ENCODE results near the gene PLEKHO2.

DNA sequence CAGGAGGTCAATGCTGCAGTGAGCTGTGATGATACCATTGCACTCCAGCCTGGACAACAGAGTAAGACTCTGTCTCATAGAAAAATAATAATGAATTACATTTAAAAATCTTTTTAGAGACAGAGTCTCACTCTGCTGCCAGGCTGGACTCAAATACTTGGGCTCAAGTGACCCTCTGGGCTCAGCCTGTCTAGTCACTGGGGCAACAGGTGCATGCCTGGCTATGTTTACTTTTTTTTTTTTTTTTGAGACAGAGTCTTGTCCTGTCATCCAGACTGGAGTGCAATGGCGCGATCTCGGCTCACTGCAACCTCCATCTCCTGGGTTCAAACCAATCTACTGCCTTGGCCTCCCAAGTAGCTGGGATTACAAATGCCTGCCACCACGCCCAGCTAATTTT is 8.0 kb upstream of the PLEKHO2 start:
- TF ChIP-seq GABPA (IDR thresholded peaks at IDR 0.05; ENCODE audit: low read depth), result no peak
- TF ChIP-seq IRF3 (IDR thresholded peaks at IDR 0.05; ENCODE audit: low read depth, low read length), result no peak
- no peak for TF ChIP-seq CTCF (IDR thresholded peaks at IDR 0.05)
- no peak for TF ChIP-seq POLR2AphosphoS5 (IDR thresholded peaks at IDR 0.05; ENCODE audit: low read depth, low read length)
- TF ChIP-seq EP300 (IDR thresholded peaks at IDR 0.05; ENCODE audit: borderline replicate concordance in 1 of 2, low read depth in 1 of 2, low read length in 1 of 2), result no peak
